H1 (cell line): ENCODE data around the gene PLCB2. TPM values are rescaled to one million over a fixed set of nuclear protein-coding genes. Genes with fewer than 3 reads are reported as not detected.

Experiments
- CTCF ChIA-PET: fragments of 300-600 bp; sonication (Branson Sonifier 250); formaldehyde crosslinking; loops from one replicate; lab custom pipeline; 2021; ENCODE audit not compliant: partially characterized antibody; lab: Charles Lee
- POLR2A ChIA-PET: fragments of 300-600 bp; sonication (Branson Sonifier 250); formaldehyde crosslinking; loops from one replicate; lab custom pipeline; 2021; ENCODE audit warnings: inconsistent platforms; ENCODE audit not compliant: partially characterized antibody; lab: Charles Lee
- DNase-seq, 2 experiments: peaks; one replicate each; pipeline versions ENCODE4 v3.0.0 to v3.0.0-alpha.2; 2010 to 2022; ENCODE audit warnings: low spot score in 2 of 2, low read depth in 1 of 2, mixed read lengths in 1 of 2
- FAIRE-seq: peaks from 2 replicates; lab custom pipeline; 2011; peaks lifted over from hg19 to GRCh38; lab: Jason Lieb, UNC
- H2AFZ ChIP-seq: 2 replicates; pipeline ENCODE4 v1.8.1; 2012; ENCODE audit warnings: low read length, inconsistent platforms
- H2AK5ac ChIP-seq: 2 replicates; pipeline ENCODE4 v1.6.1; 2013; ENCODE audit warnings: low read depth, low read length
- H2BK120ac ChIP-seq: replicated peaks from 2 replicates; pipeline ENCODE3; 2013; ENCODE audit warnings: low read depth, low read length, inconsistent platforms
- H2BK12ac ChIP-seq: 2 replicates; pipeline ENCODE4 v1.6.1; 2013; ENCODE audit warnings: low read depth, low read length
- H2BK15ac ChIP-seq: 2 replicates; pipeline ENCODE4 v1.6.1; 2013; ENCODE audit warnings: low read length
- H2BK20ac ChIP-seq: 2 replicates; pipeline ENCODE4 v1.6.1; 2013; ENCODE audit warnings: low read length
- H2BK5ac ChIP-seq: 2 replicates; pipeline ENCODE4 v1.6.1; 2013; ENCODE audit warnings: low read depth, low read length
- H3K14ac ChIP-seq: 2 replicates; pipeline ENCODE4 v1.6.1; 2013; ENCODE audit warnings: inconsistent platforms; ENCODE audit not compliant: insufficient read length
- H3K18ac ChIP-seq: 2 replicates; pipeline ENCODE4 v1.6.1; 2013; ENCODE audit warnings: low read length; ENCODE audit errors: extremely low read depth
- H3K23ac ChIP-seq: 2 replicates; pipeline ENCODE4 v1.6.1; 2013; ENCODE audit warnings: inconsistent platforms; ENCODE audit not compliant: insufficient read length
- H3K23me2 ChIP-seq: 2 replicates; pipeline ENCODE4 v1.6.1; 2013; ENCODE audit warnings: low read depth, low read length
- H3K27ac ChIP-seq: 2 replicates; pipeline ENCODE4 v1.6.1; 2011; ENCODE audit warnings: low read depth, low read length, inconsistent platforms
- H3K27me3 ChIP-seq, 4 experiments: replicated peaks in 1 of 4; 1 replicate in 1 of 4; 2 replicates in 3 of 4; pipeline versions ENCODE4 v1.6.1 to v1.8.1; 2011 to 2013; ENCODE audit warnings: low read length in 3 of 4, mild to moderate bottlenecking in 3 of 4, inconsistent platforms in 2 of 4, mixed read lengths in 2 of 4, moderate library complexity in 1 of 4; ENCODE audit not compliant: control insufficient read depth in 3 of 4, insufficient read depth in 3 of 4; ENCODE audit errors: extremely low read depth in 1 of 4
- H3K36me3 ChIP-seq, 4 experiments: 2 replicates each; pipeline versions ENCODE4 v1.6.1 to v1.8.1; 2011 to 2013; ENCODE audit warnings: mild to moderate bottlenecking in 4 of 4, low read length in 3 of 4, moderate library complexity in 2 of 4, control low read depth in 1 of 4, inconsistent platforms in 1 of 4; ENCODE audit not compliant: insufficient read depth in 4 of 4, control insufficient read depth in 2 of 4
- H3K4ac ChIP-seq: replicated peaks from 2 replicates; pipeline ENCODE3; 2013; ENCODE audit warnings: low read length, low read depth, mixed read lengths, inconsistent platforms; ENCODE audit not compliant: insufficient read length
- H3K4me1 ChIP-seq, 4 experiments: replicated peaks in 1 of 4; 1 replicate in 1 of 4; 2 replicates in 3 of 4; pipeline versions ENCODE4 v1.6.1 to v1.8.1; 2011 to 2013; ENCODE audit warnings: low read length in 3 of 4, inconsistent platforms in 2 of 4, mixed read lengths in 1 of 4; ENCODE audit not compliant: insufficient read depth in 4 of 4, control insufficient read depth in 3 of 4
- H3K4me2 ChIP-seq, 2 experiments: 2 replicates each; pipeline versions ENCODE4 v1.6.1 to v1.8.1; 2011 to 2013; ENCODE audit warnings: low read depth in 2 of 2, low read length in 2 of 2, control low read depth in 1 of 2, inconsistent platforms in 1 of 2, mild to moderate bottlenecking in 1 of 2; ENCODE audit not compliant: insufficient read depth in 1 of 2
- H3K4me3 ChIP-seq, 4 experiments: fragments of 200-600, 300-600 bp in 1 of 4; sonication (generic), shearing (Covaris generic), sonication (Bioruptor Twin) in 1 of 4; 2 replicates each; pipeline versions ENCODE4 v1.5.1 to v1.8.1; 2011 to 2016; ENCODE audit warnings: low read length in 4 of 4, low read depth in 3 of 4, control low read depth in 2 of 4, inconsistent platforms in 2 of 4, mild to moderate bottlenecking in 2 of 4, mixed read lengths in 1 of 4, moderate library complexity in 1 of 4; ENCODE audit not compliant: insufficient read depth in 2 of 4; ENCODE audit errors: extremely low read depth in 1 of 4
- H3K56ac ChIP-seq: replicated peaks from 2 replicates; pipeline ENCODE3; 2013; ENCODE audit warnings: low read depth, mild to moderate bottlenecking, mixed read lengths, low read length, inconsistent platforms; ENCODE audit not compliant: insufficient read length
- H3K79me1 ChIP-seq: 2 replicates; pipeline ENCODE4 v1.6.1; 2013; ENCODE audit warnings: low read depth, low read length, control low read depth
- H3K79me2 ChIP-seq, 2 experiments: 2 replicates each; pipeline versions ENCODE4 v1.6.1 to v1.8.1; 2012 to 2013; ENCODE audit warnings: low read length in 2 of 2, mild to moderate bottlenecking in 2 of 2, inconsistent platforms in 1 of 2; ENCODE audit not compliant: insufficient read depth in 2 of 2, control insufficient read depth in 1 of 2
- H3K9ac ChIP-seq, 4 experiments: replicated peaks in 1 of 4; 1 replicate in 1 of 4; 2 replicates in 3 of 4; pipeline versions ENCODE4 v1.6.1 to v1.8.1; 2011 to 2013; ENCODE audit warnings: low read depth in 3 of 4, low read length in 3 of 4, control low read depth in 2 of 4, mild to moderate bottlenecking in 2 of 4, moderate library complexity in 2 of 4, inconsistent platforms in 1 of 4; ENCODE audit errors: extremely low read depth in 1 of 4
- H3K9me3 ChIP-seq, 2 experiments: 2 replicates each; pipeline versions ENCODE4 v1.6.1 to v1.8.1; 2012 to 2013; ENCODE audit warnings: mild to moderate bottlenecking in 2 of 2, moderate library complexity in 2 of 2, control low read depth in 1 of 2, inconsistent platforms in 1 of 2, low read depth in 1 of 2, low read length in 1 of 2, mixed read lengths in 1 of 2; ENCODE audit not compliant: insufficient read depth in 2 of 2
- H4K20me1 ChIP-seq, 2 experiments: replicated peaks in 1 of 2; 2 replicates each; pipeline versions ENCODE3 to v1.8.1; 2011 to 2013; ENCODE audit warnings: inconsistent platforms in 2 of 2, low read length in 2 of 2, mild to moderate bottlenecking in 1 of 2; ENCODE audit not compliant: insufficient read depth in 2 of 2, control insufficient read depth in 1 of 2
- H4K5ac ChIP-seq: 2 replicates; pipeline ENCODE4 v1.6.1; 2013; ENCODE audit warnings: low read length, low read depth, mixed read lengths, inconsistent platforms; ENCODE audit not compliant: insufficient read length
- H4K8ac ChIP-seq: 2 replicates; pipeline ENCODE4 v1.8.0; 2013; ENCODE audit warnings: mild to moderate bottlenecking, moderate library complexity, low read length, inconsistent platforms; ENCODE audit not compliant: insufficient read depth; ENCODE audit errors: extremely low read depth
- H4K91ac ChIP-seq: replicated peaks from 2 replicates; pipeline ENCODE3; 2013; ENCODE audit warnings: low read length, mixed read lengths, inconsistent platforms; ENCODE audit not compliant: insufficient read length
- EP300 ChIP-seq, 2 experiments: IDR thresholded peaks; 1 replicate in 1 of 2; 2 replicates in 1 of 2; pipeline ENCODE4 v1.6.1; 2011 to 2012; ENCODE audit warnings: low read depth in 2 of 2, low read length in 2 of 2, mild to moderate bottlenecking in 2 of 2, borderline replicate concordance in 1 of 2, inconsistent platforms in 1 of 2, moderate library complexity in 1 of 2
- FOSL1 ChIP-seq: IDR thresholded peaks from 2 replicates; pipeline ENCODE4 v1.6.1; 2011; ENCODE audit warnings: mild to moderate bottlenecking, low read depth, low read length, moderate library complexity; ENCODE audit not compliant: insufficient read depth
- GTF2F1 ChIP-seq: IDR thresholded peaks from 2 replicates; pipeline ENCODE4 v1.6.1; 2012; ENCODE audit warnings: low read depth, low read length, improper control_type of control experiment, borderline replicate concordance
- JUND ChIP-seq: IDR thresholded peaks from 2 replicates; pipeline ENCODE4 v1.6.1; 2011; ENCODE audit warnings: mild to moderate bottlenecking, improper control_type of control experiment, low read length
- KDM4A ChIP-seq: IDR thresholded peaks from one replicate; pipeline ENCODE4 v1.7.1; 2012; ENCODE audit warnings: low read depth, mild to moderate bottlenecking, moderate library complexity, low read length, inconsistent platforms; ENCODE audit not compliant: severe bottlenecking
- POU5F1 ChIP-seq: IDR thresholded peaks from 2 replicates; pipeline ENCODE4 v1.6.1; 2011; ENCODE audit warnings: low read depth, mild to moderate bottlenecking, low read length, moderate library complexity
- RAD21 ChIP-seq, 2 experiments: IDR thresholded peaks in 1 of 2; conservative IDR thresholded peaks in 1 of 2; 2 replicates each; pipeline ENCODE4 v1.6.1; 2011; ENCODE audit warnings: low read depth in 2 of 2, low read length in 2 of 2, improper control_type of control experiment in 1 of 2, inconsistent platforms in 1 of 2, mild to moderate bottlenecking in 1 of 2, moderate library complexity in 1 of 2
- RFX5 ChIP-seq: IDR thresholded peaks from 2 replicates; pipeline ENCODE4 v1.6.1; 2011; ENCODE audit warnings: low read depth, low read length, improper control_type of control experiment, borderline replicate concordance
- RXRA ChIP-seq: IDR thresholded peaks from 2 replicates; pipeline ENCODE4 v1.6.1; 2011; ENCODE audit warnings: low read depth, mild to moderate bottlenecking, low read length, moderate library complexity; ENCODE audit not compliant: insufficient read depth
- SP1 ChIP-seq: IDR thresholded peaks from 2 replicates; pipeline ENCODE4 v1.6.1; 2011; ENCODE audit warnings: low read depth, low read length
- TBP ChIP-seq: IDR thresholded peaks from 2 replicates; pipeline ENCODE4 v1.6.1; 2011; ENCODE audit warnings: low read depth, low read length, improper control_type of control experiment
- TCF12 ChIP-seq: IDR thresholded peaks from 2 replicates; pipeline ENCODE4 v1.6.1; 2011; ENCODE audit warnings: low read depth, mild to moderate bottlenecking, low read length
- WGBS, 2 experiments: shearing (Covaris generic) in 1 of 2; methylation state at CpG; one replicate each; pipeline versions ENCODE4 v1.1.6 to v1.1.7; 2013 to 2015; ENCODE audit warnings: low lambda C conversion rate in 2 of 2, mixed read lengths in 2 of 2, inconsistent platforms in 1 of 2, low coverage in 1 of 2, missing lambda C conversion rate in 1 of 2; ENCODE audit not compliant: insufficient replicate concordance in 2 of 2, insufficient coverage in 1 of 2, insufficient read length in 1 of 2; ENCODE audit errors: extremely low coverage in 1 of 2, missing lambda C conversion rate in 1 of 2; 5-methylcytosine and 5-hydroxymethylcytosine counted together
- polyA plus RNA-seq, 7 experiments: library from polyadenylated mRNA; depleted of rRNA in 3 of 7; stranded (reverse) in 5 of 7; unstranded in 2 of 7; fragments of >200 nt in 5 of 7; fragments of 200-250 nt in 2 of 7; gene quantifications; 1 replicate in 5 of 7; 2 replicates in 1 of 7; 4 replicates in 1 of 7; pipeline versions ENCODE4 v1.2.1 to v1.2.3, GENCODE V29; 2011 to 2013; ENCODE audit warnings: missing spikeins in 2 of 7, mixed read lengths in 2 of 7
- total RNA-seq: library from RNA; stranded (reverse); fragmentation: NEBNext Ultra II Directional; extraction: Animal tissue kit (Norgen Biotek cat#: 25700); gene quantifications from 2 replicates; pipeline ENCODE4 v1.2.1, GENCODE V29; 2021
- TF ChIP-seq, protein P1 (sequence below): IDR thresholded peaks from 2 replicates; pipeline ENCODE4 v1.6.1; 2012; ENCODE audit warnings: inconsistent platforms

Gene PLCB2
- total and polyA plus RNA-seq, 2 of the 8 experiments (the other 6 are each of a cell fraction or from before 2014, with no cell fraction given), result 7.2 to 8.4 TPM

DNA sequence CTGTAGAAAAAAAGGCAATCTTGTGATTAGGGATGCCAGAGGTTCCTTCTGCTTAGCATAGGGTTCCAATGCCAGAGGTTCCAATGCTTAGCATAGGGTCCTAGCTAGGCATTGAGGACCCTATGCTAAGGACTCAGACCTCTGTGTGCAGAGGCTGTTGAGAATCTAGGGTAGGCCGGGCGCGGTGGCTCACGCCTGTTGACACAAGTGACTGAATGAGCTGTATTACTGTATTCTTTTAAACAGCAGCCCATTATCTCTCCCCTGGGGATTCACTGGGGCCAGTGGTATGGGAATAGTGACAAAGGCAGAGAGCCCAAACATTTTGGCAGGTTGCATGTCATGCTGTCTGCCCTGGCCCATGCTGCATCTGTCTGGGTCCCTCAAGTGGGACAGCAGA lies 52.7 kb downstream of the PLCB2 start:
- no peaks in the 10 kb centered on the region for H3K9me3 ChIP-seq
- TF ChIP-seq GTF2F1, result no peak
- no peak for TF ChIP-seq SP1
- no peak for TF ChIP-seq RFX5
- no peak for TF ChIP-seq RAD21 (IDR thresholded peaks at IDR 0.05 in 1 of 2, conservative IDR thresholded peaks at IDR 0.05 in 1 of 2; ENCODE audit: low read depth in 2 of 2, low read length in 2 of 2)
- no peak for TF ChIP-seq EP300 (IDR thresholded peaks at IDR 0.05; ENCODE audit: borderline replicate concordance in 1 of 2, low read depth in 2 of 2, low read length in 2 of 2)
- no peak for TF ChIP-seq TCF12
- no peak for TF ChIP-seq TBP
- TF ChIP-seq KDM4A, result no peak
- TF ChIP-seq, protein P1, sequence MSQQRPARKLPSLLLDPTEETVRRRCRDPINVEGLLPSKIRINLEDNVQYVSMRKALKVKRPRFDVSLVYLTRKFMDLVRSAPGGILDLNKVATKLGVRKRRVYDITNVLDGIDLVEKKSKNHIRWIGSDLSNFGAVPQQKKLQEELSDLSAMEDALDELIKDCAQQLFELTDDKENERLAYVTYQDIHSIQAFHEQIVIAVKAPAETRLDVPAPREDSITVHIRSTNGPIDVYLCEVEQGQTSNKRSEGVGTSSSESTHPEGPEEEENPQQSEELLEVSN, result no peak
- no peak for TF ChIP-seq FOSL1
- no peak for TF ChIP-seq RXRA
- no peak for TF ChIP-seq POU5F1
- no peak for TF ChIP-seq JUND

More for the DNA sequence above, 52.7 kb downstream of the PLCB2 start:
- no peak overlapping the region for H2AK5ac ChIP-seq
- H3K79me1 ChIP-seq, result no peaks in the 10 kb centered on the region; the same call in 1 of the 2 replicates
- H3K18ac ChIP-seq, result no peak overlapping the region
- no peak overlapping the region for H3K4ac ChIP-seq
- POLR2A ChIA-PET, result interaction anchor here (1.1 to 1.8 kb wide), 4 partner anchors 8 to 94 kb away, joined by 3 to 6 read pairs (median 4); partner anchors contain the start of gene BUB1B
- H3K23me2 ChIP-seq, result peaks cover 7% of the 10 kb centered on the region; the same call in 1 of the 2 replicates
- FAIRE-seq, result no peak
- no peak overlapping the region for H3K9ac ChIP-seq
- no peak overlapping the region for H3K4me3 ChIP-seq
- no peak overlapping the region for H2AFZ ChIP-seq
- no peak overlapping the region for H4K5ac ChIP-seq
- H3K27me3 ChIP-seq, result peaks cover 11 to 41% (median 32%) of the 10 kb centered on the region in 4 experiments
- no peak for DNase-seq
- WGBS, 2 experiments, result 97% methylated on average over 4 of the region's 4 CpGs; no CpG with 5 or more reads in 1 of the 2 experiments
- H3K4me1 ChIP-seq, result peaks cover 0 to 24% (median 14%) of the 10 kb centered on the region in 4 experiments; a peak in 6 of 7 replicates
- H2BK120ac ChIP-seq, result no peak overlapping the region
- H3K4me2 ChIP-seq, result no peak overlapping the region
- CTCF ChIA-PET, result interaction anchor here (1.0 to 46.3 kb wide), 16 partner anchors 7 to 214 kb away, joined by 3 to 1340 read pairs (median 4); partner anchors contain the start of gene PAK6
- H4K8ac ChIP-seq, result peak overlapping the region; percentile 5; the same call in 1 of the 2 replicates
- H2BK12ac ChIP-seq, result no peak overlapping the region
- no peak overlapping the region for H3K14ac ChIP-seq
- no peak overlapping the region for H2BK20ac ChIP-seq
- no peaks in the 10 kb centered on the region for H3K36me3 ChIP-seq
- no peaks in the 10 kb centered on the region for H4K20me1 ChIP-seq
- H2BK5ac ChIP-seq, result no peak overlapping the region
- H4K91ac ChIP-seq, result no peak overlapping the region
- no peak overlapping the region for H2BK15ac ChIP-seq
- H3K23ac ChIP-seq, result no peak overlapping the region
- H3K79me2 ChIP-seq, result no peaks in the 10 kb centered on the region
- no peak overlapping the region for H3K27ac ChIP-seq
- no peak overlapping the region for H3K56ac ChIP-seq
